HAP-1 (cell line): Measurements from ENCODE around the gene MRAS.

Source experiments
- DNase-seq, 2 experiments: peaks; one replicate each; pipeline ENCODE4 v3.0.0-alpha.2; 2016 to 2020; ENCODE audit warnings: low spot score in 2 of 2
- H3K27me3 ChIP-seq: fragments of 250-450 bp; sonication (Bioruptor Pico); 2 replicates; pipeline ENCODE4 v1.5.1; 2020; ENCODE audit warnings: low read depth, mild to moderate bottlenecking, moderate library complexity
- H3K36me3 ChIP-seq: fragments of 250-450 bp; sonication (Bioruptor Pico); replicated peaks from 2 replicates; pipeline ENCODE4 v1.5.1; 2020; ENCODE audit warnings: mild to moderate bottlenecking
- H3K4me1 ChIP-seq: fragments of 250-450 bp; sonication (Bioruptor Pico); 2 replicates; pipeline ENCODE4 v1.5.1; 2020; ENCODE audit warnings: mild to moderate bottlenecking
- H3K4me3 ChIP-seq: fragments of 250-450 bp; sonication (Bioruptor Pico); 2 replicates; pipeline ENCODE4 v1.5.1; 2020; ENCODE audit warnings: mild to moderate bottlenecking, moderate library complexity
- H3K9me3 ChIP-seq: fragments of 250-450 bp; sonication (Bioruptor Pico); 2 replicates; pipeline ENCODE4 v1.5.1; 2020; ENCODE audit warnings: mild to moderate bottlenecking, moderate library complexity
- in situ Hi-C: fragments of 300-500 bp; cut with MboI; formaldehyde crosslinking; loops from 3 replicates; pipeline ENCODE4 v1.14.3; 2020; ENCODE audit warnings: low sequenced_read_pairs, inconsistent platforms, mixed read lengths

MRAS gene

DNA sequence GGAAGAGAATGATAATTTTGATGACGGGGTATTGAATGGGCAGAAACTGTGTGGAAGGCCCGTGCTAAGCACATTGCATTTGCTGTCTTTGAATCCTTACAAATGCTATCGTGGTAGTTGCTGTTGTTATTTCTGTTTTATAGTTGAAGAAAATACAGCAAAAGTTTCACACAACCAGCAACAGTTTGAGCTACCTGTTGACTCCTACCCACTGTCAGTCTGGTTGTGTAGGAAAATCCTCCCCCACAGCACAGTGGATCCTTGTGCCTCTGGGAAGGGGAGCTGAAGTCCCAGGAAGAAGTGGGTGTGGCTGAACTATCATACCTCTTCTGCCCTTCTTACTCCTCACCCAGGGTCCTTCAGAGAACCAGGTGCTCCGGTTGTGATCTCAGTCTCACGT is 29.4 kb downstream of the MRAS start:
- Histone ChIP-seq H3K36me3 (no peaks in the 10 kb centered on the region), H3K4me1 (peaks cover 5% of the 10 kb centered on the region; the same call in 1 of the 2 replicates), H3K27me3 (no peaks in the 10 kb centered on the region), H3K4me3 (no peak overlapping the region), H3K9me3 (no peaks in the 10 kb centered on the region)
- in situ Hi-C loops, result no loop called here
- no peak for DNase-seq

DNA sequence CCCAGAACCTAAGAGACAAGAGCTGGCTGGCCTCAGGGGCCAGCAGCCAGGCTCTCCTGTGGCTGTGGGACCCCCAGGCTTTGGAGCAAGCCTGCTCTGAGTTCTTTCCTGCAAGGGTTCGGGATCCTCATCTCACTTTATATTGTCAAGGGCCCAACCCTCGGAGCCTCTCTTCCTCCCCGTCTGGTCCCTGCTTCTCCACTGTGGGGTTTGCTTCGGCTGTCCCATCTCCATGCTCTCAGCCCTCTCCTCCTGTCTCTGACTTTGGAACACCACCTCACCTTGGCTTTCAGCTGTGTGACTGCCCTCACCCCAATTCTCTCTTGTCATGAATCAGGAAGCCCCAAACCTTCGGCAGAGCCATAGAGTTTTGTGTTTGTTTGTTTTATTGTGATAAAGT is 30.0 kb downstream of the MRAS start:
- no peaks in the 10 kb centered on the region for H3K36me3 ChIP-seq
- in situ Hi-C loops, result no loop called here
- H3K27me3 ChIP-seq, result no peaks in the 10 kb centered on the region
- H3K9me3 ChIP-seq, result no peaks in the 10 kb centered on the region
- no peak for DNase-seq
- peaks cover 5% of the 10 kb centered on the region; the same call in 1 of the 2 replicates for H3K4me1 ChIP-seq
- no peak overlapping the region for H3K4me3 ChIP-seq

DNA sequence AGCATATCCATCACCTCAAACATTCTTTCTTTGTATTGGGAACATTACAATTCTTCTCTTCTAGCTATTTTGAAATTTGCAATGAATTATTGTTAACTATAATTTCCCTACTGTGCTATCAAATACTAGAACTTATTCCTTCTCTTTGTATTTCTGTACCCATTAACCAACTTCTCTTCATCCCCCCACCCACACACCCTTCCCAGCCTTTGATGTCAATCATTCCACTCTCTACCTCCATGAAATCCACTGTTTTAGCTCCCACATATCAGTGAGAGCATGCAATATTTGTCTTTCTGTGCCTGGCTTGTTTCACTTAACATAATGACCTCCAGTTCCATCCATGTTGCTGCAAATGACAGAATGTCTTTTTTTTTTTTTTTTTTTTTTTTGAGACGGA is 30.6 kb downstream of the MRAS start:
- no peaks in the 10 kb centered on the region for H3K9me3 ChIP-seq
- peaks cover 5% of the 10 kb centered on the region; the same call in 1 of the 2 replicates for H3K4me1 ChIP-seq
- H3K27me3 ChIP-seq, result no peaks in the 10 kb centered on the region
- in situ Hi-C loops, result no loop called here
- no peak for DNase-seq
- H3K36me3 ChIP-seq, result no peaks in the 10 kb centered on the region
- H3K4me3 ChIP-seq, result no peak overlapping the region

DNA sequence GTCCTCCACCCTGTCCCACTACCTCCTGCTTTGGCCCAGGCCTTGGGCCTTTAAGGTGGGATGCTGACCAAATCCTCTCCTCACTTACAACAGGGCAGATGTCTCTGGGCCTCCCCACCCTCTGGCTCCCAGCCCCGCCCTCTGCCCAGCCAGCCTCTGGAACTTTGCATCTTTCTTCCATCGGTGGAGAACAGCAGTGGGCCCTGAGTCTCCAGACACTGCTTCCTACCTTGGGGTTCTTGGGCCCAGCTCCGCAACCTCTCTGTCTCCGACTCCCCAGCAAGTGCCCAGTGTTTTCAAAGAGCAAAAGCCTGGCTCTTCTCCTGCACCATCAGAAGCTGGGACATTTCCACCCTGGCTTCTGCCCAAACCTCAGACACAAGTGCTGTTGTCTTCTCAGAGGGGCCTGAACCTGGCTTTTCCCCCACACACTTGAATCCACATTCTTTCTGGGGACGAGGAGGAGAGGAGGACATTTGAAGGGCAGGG is 33.1 kb downstream of the MRAS start:
- no peaks in the 10 kb centered on the region for H3K27me3 ChIP-seq
- in situ Hi-C loops, result no loop called here
- H3K4me1 ChIP-seq, result peaks cover 5% of the 10 kb centered on the region; the same call in 1 of the 2 replicates
- H3K9me3 ChIP-seq, result no peaks in the 10 kb centered on the region
- H3K36me3 ChIP-seq, result no peaks in the 10 kb centered on the region
- no peak overlapping the region for H3K4me3 ChIP-seq
- no peak for DNase-seq

DNA sequence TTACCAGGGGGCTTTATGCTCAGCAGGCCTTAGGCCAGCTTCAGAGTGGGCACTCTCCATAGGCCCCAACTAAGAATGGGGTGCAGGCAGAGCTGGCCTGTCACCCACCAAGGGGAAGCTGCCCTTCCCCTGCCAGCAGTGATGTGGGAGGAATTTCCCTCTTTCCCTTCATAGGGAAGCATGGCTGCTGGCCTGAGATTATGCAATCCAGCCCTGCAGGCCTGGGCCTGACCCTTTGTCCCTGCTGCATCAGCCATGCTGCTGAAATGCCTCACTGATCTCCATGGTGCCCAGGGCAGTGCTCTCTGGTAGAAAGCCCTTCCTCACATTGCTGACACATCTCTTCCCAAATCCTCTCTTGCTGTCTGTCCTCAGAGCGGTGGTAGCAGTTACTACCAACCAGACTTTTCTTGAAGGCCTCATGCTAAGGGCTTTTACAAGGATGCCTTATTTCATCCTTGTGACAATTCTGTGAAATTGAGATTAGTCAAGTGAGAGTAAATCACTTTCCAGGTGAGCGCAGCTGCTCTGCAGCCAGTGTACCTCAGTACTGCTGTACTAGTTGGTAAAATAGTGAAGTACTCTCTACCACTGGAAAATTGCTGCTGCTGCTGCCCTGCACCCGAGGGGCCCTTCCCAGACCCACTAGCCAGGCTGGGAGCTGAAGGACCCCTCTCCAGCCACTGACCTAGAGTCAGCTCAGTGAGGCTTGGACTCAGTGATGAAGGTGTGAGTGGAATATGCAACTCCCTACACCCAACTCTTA is 33.8 kb downstream of the MRAS start:
- DNase-seq, result no peak
- no peaks in the 10 kb centered on the region for H3K27me3 ChIP-seq
- no peak overlapping the region for H3K4me3 ChIP-seq
- peaks cover 5% of the 10 kb centered on the region; the same call in 1 of the 2 replicates for H3K4me1 ChIP-seq
- in situ Hi-C loops, result no loop called here
- H3K36me3 ChIP-seq, result no peaks in the 10 kb centered on the region
- H3K9me3 ChIP-seq, result no peaks in the 10 kb centered on the region

DNA sequence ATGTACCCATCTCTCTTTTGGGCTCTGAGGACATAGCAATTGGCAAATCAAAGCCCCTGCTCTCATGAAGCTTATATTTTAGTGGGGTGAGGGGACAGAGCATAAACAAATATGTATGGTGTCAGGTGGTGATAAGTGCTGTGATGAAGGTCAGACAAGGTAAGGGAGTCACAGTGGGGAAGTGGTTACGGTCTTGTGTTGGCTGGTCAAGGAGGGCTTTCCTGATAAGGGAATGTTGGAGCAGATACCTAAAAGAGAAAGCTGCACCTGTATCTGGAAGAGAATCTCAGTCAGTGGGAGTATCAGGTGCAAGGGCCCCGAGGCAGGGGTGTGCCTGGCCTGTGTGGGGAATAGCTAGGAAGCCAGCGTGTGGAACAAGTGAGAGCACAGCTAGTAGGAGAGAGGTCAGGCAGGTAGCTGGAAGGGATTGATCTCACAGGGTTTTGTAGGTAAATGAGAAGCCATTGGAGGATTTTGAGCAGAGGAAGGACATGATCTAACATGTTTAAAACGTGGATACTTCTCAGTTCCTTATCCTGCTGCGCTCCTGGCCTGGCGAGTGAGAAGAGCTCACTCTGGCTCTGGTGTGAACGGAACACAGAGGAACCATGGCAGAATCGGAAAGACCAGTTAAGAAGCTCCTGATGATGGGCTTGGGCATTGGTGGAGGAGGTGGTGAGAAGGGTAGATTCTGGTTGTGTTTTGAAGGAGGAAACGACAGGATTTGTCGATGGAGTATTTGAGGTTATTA is 35.5 kb downstream of the MRAS start:
- in situ Hi-C loops, result no loop called here
- no peaks in the 10 kb centered on the region for H3K36me3 ChIP-seq
- H3K4me3 ChIP-seq, result no peak overlapping the region
- H3K4me1 ChIP-seq, result peaks cover 5% of the 10 kb centered on the region; the same call in 1 of the 2 replicates
- no peaks in the 10 kb centered on the region for H3K9me3 ChIP-seq
- H3K27me3 ChIP-seq, result no peaks in the 10 kb centered on the region
- no peak for DNase-seq

DNA sequence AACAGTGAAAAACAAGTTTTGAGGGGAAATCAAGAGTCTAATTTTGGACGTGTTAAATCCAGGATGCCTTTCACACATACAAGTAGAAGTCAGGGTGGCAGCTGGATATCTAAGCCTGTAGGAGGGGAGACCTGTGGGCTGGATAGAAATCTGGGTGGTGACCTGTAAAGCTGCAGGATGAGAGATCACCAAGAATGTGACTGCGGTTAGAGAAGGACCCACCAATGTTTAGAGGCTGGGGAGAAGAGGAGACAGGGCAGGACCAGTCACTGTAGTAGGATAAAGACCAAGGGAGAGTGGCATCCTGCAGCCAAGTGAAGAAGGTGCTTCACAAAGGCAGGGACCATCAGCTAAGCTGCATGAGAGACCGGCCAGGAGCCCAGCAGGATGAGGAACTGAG is 36.2 kb downstream of the MRAS start:
- H3K27me3 ChIP-seq, result no peaks in the 10 kb centered on the region
- in situ Hi-C loops, result no loop called here

DNA sequence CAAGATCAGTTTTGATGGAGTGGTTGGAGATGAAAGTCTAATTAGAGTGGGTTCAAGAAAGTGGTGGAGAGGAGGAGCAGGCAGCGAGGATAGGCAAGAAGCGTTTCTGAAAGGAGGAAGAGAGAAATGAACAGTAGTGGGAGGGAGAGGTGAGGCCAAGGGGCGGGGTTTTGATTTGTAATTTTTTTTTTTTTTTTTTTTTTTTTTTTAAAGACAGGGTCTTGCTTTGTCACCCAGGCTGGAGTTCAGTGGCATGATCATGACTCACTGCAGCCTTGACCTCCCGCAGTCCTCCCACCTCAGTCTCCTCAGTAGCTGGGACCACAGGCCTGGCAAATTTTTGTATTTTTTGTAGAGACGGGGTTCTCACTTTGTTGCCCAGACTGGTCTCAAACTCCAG is 36.6 kb downstream of the MRAS start:
- DNase-seq, result no peak
- in situ Hi-C loops, result no loop called here
- H3K36me3 ChIP-seq, result no peaks in the 10 kb centered on the region
- no peak overlapping the region for H3K4me3 ChIP-seq
- H3K27me3 ChIP-seq, result no peaks in the 10 kb centered on the region
- H3K9me3 ChIP-seq, result no peaks in the 10 kb centered on the region
- peaks cover under 1% of the 10 kb centered on the region; the same call in 1 of the 2 replicates for H3K4me1 ChIP-seq

More for the DNA sequence above, 36.2 kb downstream of the MRAS start:
- Histone ChIP-seq H3K9me3 (no peaks in the 10 kb centered on the region), H3K4me3 (no peak overlapping the region), H3K4me1 (peaks cover 5% of the 10 kb centered on the region; the same call in 1 of the 2 replicates), H3K36me3 (no peaks in the 10 kb centered on the region)
- no peak for DNase-seq

DNA sequence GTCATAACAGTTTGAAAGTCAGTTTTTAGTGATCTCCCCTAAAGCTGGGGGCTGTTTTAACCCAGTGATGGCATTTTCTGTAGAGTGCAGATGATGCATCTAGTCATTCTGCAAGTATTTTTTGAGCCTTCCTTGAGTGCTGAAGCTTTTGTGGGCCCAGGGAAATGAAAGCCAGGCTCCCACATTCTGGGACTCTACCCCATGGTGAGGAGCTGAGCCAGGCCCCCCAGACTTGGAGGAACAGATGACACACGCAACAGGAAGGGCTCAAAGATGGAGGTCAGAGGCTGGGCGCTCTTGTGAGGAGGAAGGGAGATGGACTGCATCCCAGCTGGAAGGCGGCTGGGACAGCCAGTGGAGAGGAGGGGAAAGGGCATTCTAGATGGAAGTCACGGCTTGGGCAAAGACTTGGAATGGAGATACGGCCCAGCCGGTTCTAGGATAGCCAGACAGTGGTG is 40.8 kb downstream of the MRAS start:
- no peaks in the 10 kb centered on the region for H3K9me3 ChIP-seq
- no peak overlapping the region for H3K4me3 ChIP-seq
- no peaks in the 10 kb centered on the region for H3K36me3 ChIP-seq
- DNase-seq, result no peak
- in situ Hi-C loops, result no loop called here
- H3K4me1 ChIP-seq, result no peaks in the 10 kb centered on the region
- H3K27me3 ChIP-seq, result no peaks in the 10 kb centered on the region

DNA sequence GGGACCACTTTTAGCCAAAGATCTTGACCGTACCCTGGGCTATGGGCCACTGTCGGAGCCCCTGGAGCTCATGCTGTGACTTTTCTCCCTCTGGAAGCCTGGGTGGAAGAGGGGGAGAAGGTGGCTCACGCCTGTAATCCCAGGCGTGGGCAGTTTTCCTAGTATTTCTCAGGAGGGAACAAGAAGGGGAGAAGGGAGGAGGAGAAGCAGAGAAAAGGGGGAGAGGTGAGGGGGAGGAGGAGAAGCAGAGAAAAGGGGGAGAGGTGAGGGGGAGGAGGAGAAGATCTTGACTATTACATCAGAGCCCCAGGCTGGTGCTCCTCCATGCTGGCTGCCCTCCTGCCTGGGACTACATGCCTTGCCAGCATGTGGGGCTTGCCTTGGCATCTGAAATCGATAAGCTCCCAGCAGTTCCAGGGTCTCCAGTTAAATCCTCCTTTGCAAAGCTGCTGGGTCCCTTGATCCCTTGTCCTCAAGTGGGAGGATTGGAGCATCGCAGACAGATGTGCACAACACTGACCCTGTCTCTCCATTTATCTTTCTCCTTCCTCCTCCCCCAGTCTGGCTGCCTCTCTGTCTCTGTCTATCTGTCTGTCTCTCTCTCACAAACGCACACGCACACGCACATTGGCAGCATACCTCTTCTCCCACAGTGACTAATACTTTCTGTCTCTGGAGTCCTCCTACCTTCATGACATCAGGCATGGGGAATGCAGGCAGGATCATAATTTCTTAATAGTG is 41.6 kb downstream of the MRAS start:
- no peak for DNase-seq
- no peaks in the 10 kb centered on the region for H3K9me3 ChIP-seq
- H3K36me3 ChIP-seq, result no peaks in the 10 kb centered on the region
- H3K27me3 ChIP-seq, result no peaks in the 10 kb centered on the region
- H3K4me3 ChIP-seq, result no peak overlapping the region
- in situ Hi-C loops, result no loop called here
- no peaks in the 10 kb centered on the region for H3K4me1 ChIP-seq

DNA sequence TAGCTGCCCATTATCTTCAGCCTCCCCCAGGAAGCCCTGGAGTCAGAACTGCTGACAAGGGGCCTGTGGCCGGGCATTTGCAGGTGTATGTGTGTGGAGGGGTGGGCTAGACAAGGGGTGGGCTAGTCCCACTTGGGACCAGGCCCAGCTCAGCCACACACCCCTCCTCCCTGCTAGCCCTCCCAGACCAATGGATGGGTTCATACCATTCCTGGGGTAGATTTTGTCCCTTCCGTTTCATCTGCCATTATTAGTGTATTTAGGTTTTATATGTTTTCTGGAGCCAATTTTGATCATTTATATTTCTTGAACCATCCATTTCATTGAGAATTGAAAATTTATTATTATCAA is 42.2 kb downstream of the MRAS start:
- no peak for DNase-seq
- Histone ChIP-seq H3K4me3 (no peak overlapping the region), H3K36me3 (no peaks in the 10 kb centered on the region), H3K9me3 (no peaks in the 10 kb centered on the region), H3K4me1 (no peaks in the 10 kb centered on the region), H3K27me3 (no peaks in the 10 kb centered on the region)
- in situ Hi-C loops, result no loop called here

DNA sequence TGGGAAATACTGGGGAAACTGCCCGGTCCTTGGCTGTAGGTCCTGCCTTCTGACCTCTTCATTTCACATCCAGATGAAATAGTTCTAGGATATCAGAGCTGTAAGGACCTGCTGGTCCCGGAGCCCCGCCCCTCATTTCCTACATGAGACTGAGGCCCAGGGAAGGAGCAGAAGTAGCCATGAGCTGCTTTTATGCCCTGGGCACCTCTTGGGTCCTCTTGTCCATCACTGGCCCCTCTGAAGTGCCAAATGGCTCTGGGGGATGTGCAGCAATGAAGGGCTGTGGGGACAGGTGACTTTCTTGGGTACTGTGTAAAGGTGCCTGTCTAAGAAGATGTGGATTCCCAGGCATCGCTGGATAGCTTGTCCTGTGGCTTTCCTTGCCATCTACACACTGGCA is 45.8 kb downstream of the MRAS start:
- no peaks in the 10 kb centered on the region for H3K4me1 ChIP-seq
- in situ Hi-C loops, result no loop called here
- H3K4me3 ChIP-seq, result no peak overlapping the region
- DNase-seq, result no peak
- H3K9me3 ChIP-seq, result no peaks in the 10 kb centered on the region
- H3K36me3 ChIP-seq, result no peaks in the 10 kb centered on the region
- no peaks in the 10 kb centered on the region for H3K27me3 ChIP-seq

DNA sequence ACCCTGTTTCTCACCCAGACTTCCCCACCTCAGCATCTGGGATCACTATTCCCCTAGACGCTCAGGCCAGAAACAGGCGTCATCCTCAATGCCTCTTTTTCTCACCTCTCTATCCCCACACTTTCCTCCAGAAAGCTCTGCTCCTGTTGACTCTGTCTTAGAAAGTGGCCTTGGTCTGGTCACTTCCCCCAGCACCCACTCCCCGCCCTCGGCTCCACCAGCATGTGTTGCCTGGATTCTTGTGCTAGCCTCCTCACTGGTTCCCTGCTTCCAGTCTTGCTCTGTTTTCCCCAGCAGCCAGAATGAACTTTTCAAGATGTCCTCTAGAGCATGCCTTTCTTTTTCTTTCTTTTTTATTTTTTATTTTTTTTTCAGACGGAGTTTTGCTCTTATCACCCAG is 46.3 kb downstream of the MRAS start:
- DNase-seq, result no peak
- Histone ChIP-seq H3K27me3 (no peaks in the 10 kb centered on the region), H3K4me3 (no peak overlapping the region), H3K9me3 (no peaks in the 10 kb centered on the region), H3K36me3 (no peaks in the 10 kb centered on the region), H3K4me1 (no peaks in the 10 kb centered on the region)
- in situ Hi-C loops, result no loop called here
